Body of pancreas (tissue), 4 donors: Measurements from ENCODE around the gene SCRG1. TPM values are rescaled to one million over a fixed set of nuclear protein-coding genes. Genes with fewer than 3 reads are reported as not detected.

ENCODE experiments used
- ATAC-seq: fragments of 150-250 bp; one replicate; pipeline ENCODE4 v1.9.1; 2016
- DNase-seq, 4 donors: peaks; one replicate each; pipeline ENCODE4 v3.0.0-alpha.2; 2019
- H3K27ac ChIP-seq, 4 donors: fragments of 200-600 bp; sonication (generic); 1 replicate in 3 of 4; 2 replicates in 1 of 4; pipeline versions ENCODE4 v1.5.1 to v1.6.1; 2016 to 2019; ENCODE audit warnings: mild to moderate bottlenecking in 1 of 4, mixed read lengths in 1 of 4, moderate library complexity in 1 of 4
- H3K27me3 ChIP-seq, 2 donors: fragments of 200-600 bp; sonication (generic); one replicate each; pipeline ENCODE4 v1.6.0; 2016; ENCODE audit warnings: mild to moderate bottlenecking in 1 of 2
- H3K36me3 ChIP-seq, 2 donors: fragments of 200-600 bp; sonication (generic); replicated peaks in 1 of 2; 2 replicates each; pipeline ENCODE4 v1.5.1; 2016; ENCODE audit warnings: low read depth in 2 of 2; ENCODE audit not compliant: insufficient read depth in 1 of 2
- H3K4me1 ChIP-seq: fragments of 200-600 bp; sonication (generic); one replicate; pipeline ENCODE4 v1.6.0; 2016
- H3K4me3 ChIP-seq, 2 donors: fragments of 200-600 bp; sonication (generic); 1 replicate in 1 of 2; 2 replicates in 1 of 2; pipeline ENCODE4 v1.5.1; 2016 to 2019
- H3K9me3 ChIP-seq, 3 donors: fragments of 200-600 bp; sonication (generic); 1 replicate in 2 of 3; 2 replicates in 1 of 3; pipeline ENCODE4 v1.5.1; 2016
- CTCF ChIP-seq, 7 experiments: fragments of 450-650 bp in 4 of 7; fragments of 200-600 bp in 3 of 7; sonication (generic) in 3 of 7; IDR thresholded peaks; one replicate each; pipeline ENCODE4 v1.5.1; 2016 to 2019; ENCODE audit warnings: antibody characterized with exemption in 7 of 7
- POLR2A ChIP-seq, 3 donors: fragments of 450-650 bp; IDR thresholded peaks; one replicate each; pipeline ENCODE4 v1.6.1; 2016; ENCODE audit warnings: antibody characterized with exemption in 3 of 3, mild to moderate bottlenecking in 2 of 3
- WGBS, 2 donors: methylation state at CpG; one replicate each; pipeline ENCODE4 v1.1.5; 2017; 5-methylcytosine and 5-hydroxymethylcytosine counted together
- intact Hi-C: fragments of 100-400 bp; cut with DNase I; formaldehyde crosslinking; loops from one replicate; pipeline ENCODE4 v1.15.1; 2023
- total RNA-seq, 2 donors: library from RNA; depleted of rRNA; stranded (reverse); fragments of >200 nt; gene quantifications; one replicate each; pipeline ENCODE4 v1.1.0, GENCODE V29; 2016

The SCRG1 gene
- total RNA-seq, 2 donors from 2014 or later, result not detected

GRCh38 chr4:173442223-173442932 is 43.5 kb upstream of the SCRG1 start:
- ATAC-seq, result no peak
- intact Hi-C loops, result no loop called here
- Histone ChIP-seq H3K4me3 (no peak overlapping the region), H3K9me3 (no peaks in the 10 kb centered on the region), H3K27ac (no peak overlapping the region), H3K27me3 (no peaks in the 10 kb centered on the region), H3K36me3 (no peaks in the 10 kb centered on the region), H3K4me1 (no peaks in the 10 kb centered on the region)
- DNase-seq, result no peak
- 79 to 83% methylated on average over 10 of the region's 10 CpGs for WGBS, 2 donors
- TF ChIP-seq CTCF (IDR thresholded peaks at IDR 0.05) (no peak), POLR2A (IDR thresholded peaks at IDR 0.05) (no peak)

GRCh38 chr4:173440888-173441287 is 42.0 kb upstream of the SCRG1 start:
- Histone ChIP-seq H3K9me3 (no peaks in the 10 kb centered on the region), H3K27ac (no peak overlapping the region), H3K4me1 (no peaks in the 10 kb centered on the region), H3K4me3 (no peak overlapping the region), H3K36me3 (no peaks in the 10 kb centered on the region), H3K27me3 (no peaks in the 10 kb centered on the region)
- intact Hi-C loops, result no loop called here
- ATAC-seq (no peak), DNase-seq (no peak)
- TF ChIP-seq CTCF (IDR thresholded peaks at IDR 0.05) (no peak), POLR2A (IDR thresholded peaks at IDR 0.05) (no peak)
- WGBS, 2 donors, result 86 to 89% methylated on average over 3 of the region's 3 CpGs

- DNase-seq, result no peak
- no peak for TF ChIP-seq POLR2A (IDR thresholded peaks at IDR 0.05)
- no peak for TF ChIP-seq CTCF (IDR thresholded peaks at IDR 0.05)
- WGBS, 2 donors, result 88 to 89% methylated on average over 6 of the region's 6 CpGs
- H3K36me3 ChIP-seq, result no peaks in the 10 kb centered on the region
- H3K27ac ChIP-seq, result no peak overlapping the region
- intact Hi-C loops, result no loop called here
- no peak overlapping the region for H3K4me3 ChIP-seq
- ATAC-seq, result no peak
- no peaks in the 10 kb centered on the region for H3K9me3 ChIP-seq
- no peaks in the 10 kb centered on the region for H3K4me1 ChIP-seq
- H3K27me3 ChIP-seq, result no peaks in the 10 kb centered on the region
Measured at GRCh38 chr4:173436771-173437265, 37.9 kb upstream of the SCRG1 start.

GRCh38 chr4:173436149-173436579 is 37.2 kb upstream of the SCRG1 start:
- DNase-seq (no peak), ATAC-seq (no peak)
- Histone ChIP-seq H3K4me1 (no peaks in the 10 kb centered on the region), H3K36me3 (no peaks in the 10 kb centered on the region), H3K27me3 (no peaks in the 10 kb centered on the region), H3K4me3 (no peak overlapping the region), H3K27ac (no peak overlapping the region), H3K9me3 (no peaks in the 10 kb centered on the region)
- 63 to 71% methylated on average over 5 of the region's 5 CpGs for WGBS, 2 donors
- intact Hi-C loops, result no loop called here
- TF ChIP-seq POLR2A (IDR thresholded peaks at IDR 0.05) (no peak), CTCF (IDR thresholded peaks at IDR 0.05) (no peak)

- H3K27me3 ChIP-seq, result no peaks in the 10 kb centered on the region
- no peaks in the 10 kb centered on the region for H3K36me3 ChIP-seq
- H3K4me3 ChIP-seq, result no peak overlapping the region
- no peak for TF ChIP-seq CTCF (IDR thresholded peaks at IDR 0.05)
- no peak for TF ChIP-seq POLR2A (IDR thresholded peaks at IDR 0.05)
- DNase-seq, result no peak
- intact Hi-C loops, result no loop called here
- no peaks in the 10 kb centered on the region for H3K4me1 ChIP-seq
- WGBS, 2 donors, result 75 to 89% methylated on average over 7 of the region's 7 CpGs
- no peak for ATAC-seq
- no peak overlapping the region for H3K27ac ChIP-seq
- H3K9me3 ChIP-seq, result no peaks in the 10 kb centered on the region
Measured at GRCh38 chr4:173434231-173434630, 35.3 kb upstream of the SCRG1 start.
